SK-N-MC (cell line): ENCODE data around the gene ACTL7A.

ENCODE experiments used
- EZH2 ChIP-seq: fragments of 200-600 bp; sonication (generic); IDR thresholded peaks from one replicate; pipeline ENCODE4 v1.6.1; 2017; ENCODE audit warnings: antibody characterized with exemption
- POLR2AphosphoS5 ChIP-seq: IDR thresholded peaks from 2 replicates; pipeline ENCODE4 v1.6.1; 2012; ENCODE audit warnings: mild to moderate bottlenecking, low read depth, low read length, borderline replicate concordance

GRCh38 chr9:108813951-108814601 lies 48.0 kb upstream of the ACTL7A start:
- TF ChIP-seq POLR2AphosphoS5 (no peak), EZH2 (no peak)
